Hepatocyte (in vitro differentiated cells): Measurements from ENCODE around the gene HOXA5. TPM values are rescaled to one million over a fixed set of nuclear protein-coding genes. Genes with fewer than 3 reads are reported as not detected.

Source experiments
- DNase-seq: peaks from one replicate; pipeline ENCODE4 v3.0.0-alpha.2; 2016; ENCODE audit warnings: low spot score
- H2AFZ ChIP-seq: fragments of 200-600 bp; sonication (generic); 2 replicates; pipeline ENCODE4 v1.6.0; 2016; ENCODE audit warnings: antibody characterized with exemption, mild to moderate bottlenecking
- H3K27ac ChIP-seq: fragments of 200-600 bp; sonication (generic); 2 replicates; pipeline ENCODE4 v1.5.1; 2016; ENCODE audit warnings: mild to moderate bottlenecking
- H3K27me3 ChIP-seq: fragments of 200-600 bp; sonication (generic); 2 replicates; pipeline ENCODE4 v1.6.1; 2016
- H3K36me3 ChIP-seq: fragments of 200-600 bp; sonication (generic); replicated peaks from 2 replicates; pipeline ENCODE4 v1.5.1; 2016; ENCODE audit warnings: low read depth; ENCODE audit not compliant: insufficient read depth
- H3K4me1 ChIP-seq: fragments of 200-600 bp; sonication (generic); 2 replicates; pipeline ENCODE4 v1.5.1; 2016; ENCODE audit warnings: mild to moderate bottlenecking, moderate library complexity; ENCODE audit not compliant: insufficient read depth
- H3K4me2 ChIP-seq: fragments of 200-600 bp; sonication (generic); 2 replicates; pipeline ENCODE4 v1.6.0; 2016
- H3K4me3 ChIP-seq: fragments of 200-600 bp; sonication (generic); 2 replicates; pipeline ENCODE4 v1.5.1; 2016; ENCODE audit warnings: mild to moderate bottlenecking
- H3K79me2 ChIP-seq: fragments of 200-600 bp; sonication (generic); 2 replicates; pipeline ENCODE4 v1.6.0; 2017; ENCODE audit warnings: mild to moderate bottlenecking
- H3K9me2 ChIP-seq: fragments of 200-600 bp; sonication (generic); replicated peaks from 2 replicates; pipeline ENCODE4 v1.6.0; 2017; ENCODE audit warnings: mild to moderate bottlenecking; ENCODE audit not compliant: insufficient read depth
- H3K9me3 ChIP-seq: fragments of 200-600 bp; sonication (generic); 2 replicates; pipeline ENCODE4 v1.5.1; 2016; ENCODE audit warnings: low read depth, mild to moderate bottlenecking
- H4K20me1 ChIP-seq: fragments of 200-600 bp; sonication (generic); 2 replicates; pipeline ENCODE4 v1.6.0; 2016; ENCODE audit warnings: mild to moderate bottlenecking; ENCODE audit not compliant: insufficient read depth, poor library complexity, severe bottlenecking
- CTCF ChIP-seq: fragments of 200-600 bp; sonication (generic); IDR thresholded peaks from 2 replicates; pipeline ENCODE4 v1.5.1; 2016; ENCODE audit warnings: antibody characterized with exemption, mild to moderate bottlenecking; ENCODE audit not compliant: poor library complexity
- EZH2 ChIP-seq: fragments of 200-600 bp; sonication (generic); IDR thresholded peaks from 2 replicates; pipeline ENCODE4 v1.6.1; 2016; ENCODE audit warnings: antibody characterized with exemption, mild to moderate bottlenecking, borderline replicate concordance
- EZH2phosphoT487 ChIP-seq: fragments of 200-600 bp; sonication (generic); IDR thresholded peaks from one replicate; pipeline ENCODE4 v1.6.1; 2018; ENCODE audit warnings: antibody characterized with exemption, mild to moderate bottlenecking, low read depth, moderate library complexity; ENCODE audit not compliant: unreplicated experiment, severe bottlenecking
- WGBS: methylation state at CpG from one replicate; pipeline ENCODE4 v1.1.6; 2016; ENCODE audit warnings: low lambda C conversion rate; ENCODE audit errors: missing lambda C conversion rate; 5-methylcytosine and 5-hydroxymethylcytosine counted together
- polyA plus RNA-seq: library from polyadenylated mRNA; unstranded; fragments of >200 nt; fragmentation: Nextera tagmentation; extraction: Ambion mirVana; gene quantifications from 2 replicates; pipeline ENCODE4 v1.2.1, GENCODE V29; 2016
- total RNA-seq: library from RNA; depleted of rRNA; stranded (reverse); fragments of >200 nt; gene quantifications from 2 replicates; pipeline ENCODE4 v1.2.3, GENCODE V29; 2014

Gene HOXA5
- total and polyA plus RNA-seq, 2 experiments from 2014 or later = 0.70 to 0.92 TPM

- H3K27me3 ChIP-seq = peaks cover 96% of the 10 kb centered on the region
- no peak overlapping the region for H3K4me3 ChIP-seq
- H3K4me1 ChIP-seq = peaks cover 13% of the 10 kb centered on the region
These were observed 9.4 kb upstream of the HOXA5 start for GRCh38 chr7:27152816-27153442.

GRCh38 chr7:27151931-27152815 lies 8.7 kb upstream of the HOXA5 start, which contains the start of gene HOXA3:
TSS of gene HOXA3 (minus strand) at chr7:27152583. CDS start at chr7:27110640, 41,943 bp downstream.
- no peak within 1 kb of the TSS for H3K27ac ChIP-seq
- H3K9me3 ChIP-seq = no peaks in the 10 kb centered on the region
- H3K27me3 ChIP-seq = peaks cover 95% of the 10 kb centered on the region
- H3K36me3 ChIP-seq = no peaks in the 10 kb centered on the region
- H3K79me2 ChIP-seq = no peaks in the 10 kb centered on the region
- WGBS = 13% methylated on average over 50 of the region's 53 CpGs
- H2AFZ ChIP-seq = peak within 1 kb of the TSS; percentile 18
- H3K9me2 ChIP-seq = no peaks in the 10 kb centered on the region
- H4K20me1 ChIP-seq = no peaks in the 10 kb centered on the region
- TF ChIP-seq CTCF (no peak), EZH2 (peak; percentile 67)
- H3K4me3 ChIP-seq = peak within 1 kb of the TSS; percentile 18
- H3K4me2 ChIP-seq = peak within 1 kb of the TSS; percentile 89
- no peak for DNase-seq
- H3K4me1 ChIP-seq = peaks cover 13% of the 10 kb centered on the region

More at GRCh38 chr7:27152816-27153442, 9.4 kb upstream of the HOXA5 start:
- Histone ChIP-seq H3K4me2 (peak overlapping the region; percentile 89), H3K79me2 (no peaks in the 10 kb centered on the region), H3K9me3 (no peaks in the 10 kb centered on the region), H3K9me2 (no peaks in the 10 kb centered on the region), H3K27ac (no peak overlapping the region), H3K36me3 (no peaks in the 10 kb centered on the region), H2AFZ (no peak overlapping the region), H4K20me1 (no peaks in the 10 kb centered on the region)
- TF ChIP-seq EZH2phosphoT487 (no peak), CTCF (no peak)
- 32% methylated on average over 21 of the region's 22 CpGs for WGBS
- DNase-seq = no peak

- no peak for TF ChIP-seq CTCF
- peak; percentile 33 for TF ChIP-seq EZH2
- H3K27me3 ChIP-seq = peaks cover 95% of the 10 kb centered on the region
- peak overlapping the region; percentile 18 for H3K4me3 ChIP-seq
- H4K20me1 ChIP-seq = no peaks in the 10 kb centered on the region
- H2AFZ ChIP-seq = no peak overlapping the region
- no peaks in the 10 kb centered on the region for H3K9me2 ChIP-seq
- no peak overlapping the region for H3K27ac ChIP-seq
- no peaks in the 10 kb centered on the region for H3K79me2 ChIP-seq
- peaks cover 13% of the 10 kb centered on the region for H3K4me1 ChIP-seq
- 12% methylated on average over 27 of the region's 27 CpGs for WGBS
- no peaks in the 10 kb centered on the region for H3K9me3 ChIP-seq
- H3K36me3 ChIP-seq = no peaks in the 10 kb centered on the region
- H3K4me2 ChIP-seq = peak overlapping the region; percentile 89
- no peak for DNase-seq
These were observed 8.0 kb upstream of the HOXA5 start for GRCh38 chr7:27151341-27151930.
